NCI-H2081 (cell line): ENCODE results near the gene ZNF408.
"Not testable (repeated sequence)": the region's sequence is repeated elsewhere in the genome, so short reads cannot be mapped to it uniquely, and the experiment has no call there.

ENCODE experiments used
- DNase-seq, 2 experiments: peaks; one replicate each; lab custom pipeline; 2025; lab: John Stamatoyannopoulos, UW

The ZNF408 gene

DNA sequence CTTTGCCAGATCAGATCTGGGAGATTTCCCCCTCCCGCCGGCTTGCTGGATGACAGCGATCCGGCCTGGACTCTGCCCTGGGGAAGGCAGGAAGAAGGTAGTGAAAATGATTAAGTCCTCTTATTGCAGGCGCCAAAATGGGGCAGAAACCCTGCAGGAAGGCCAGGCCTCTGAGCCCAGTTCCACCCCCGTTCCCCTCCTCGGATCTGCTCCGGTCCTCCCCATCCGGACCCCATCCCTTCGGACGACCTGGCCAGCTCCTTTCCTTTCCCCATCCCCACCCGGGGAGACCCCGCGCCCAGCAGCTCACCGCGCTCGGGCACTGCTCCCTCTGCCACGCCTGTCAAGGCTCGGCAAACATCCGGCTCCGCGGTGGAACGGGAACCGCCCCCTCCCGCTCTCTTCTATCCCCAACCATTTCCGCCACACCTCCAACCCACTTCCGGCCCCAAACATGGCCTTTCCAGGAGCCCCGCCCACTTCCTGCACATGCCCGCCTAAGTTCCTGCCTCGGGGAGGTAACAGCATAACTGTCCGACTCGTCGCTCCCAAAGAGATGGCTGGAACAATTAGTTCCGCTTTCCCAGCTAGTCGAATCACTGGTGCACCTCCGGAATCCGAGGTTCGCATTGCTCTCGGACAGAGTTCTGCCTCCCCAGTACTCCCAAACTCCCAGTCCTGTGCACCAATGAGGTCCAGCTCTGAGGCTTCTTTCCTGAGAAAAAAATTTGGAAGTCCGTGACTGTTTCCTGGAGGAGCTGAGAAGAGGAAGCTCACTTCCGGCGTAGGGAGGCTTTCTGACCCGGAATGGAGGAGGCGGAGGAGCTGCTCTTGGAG, at the start of gene ZNF408, which contains the start of gene ARHGAP1:
Gene ZNF408 (plus strand): TSS at position 791 of the 837 bp plus-strand sequence. CDS start 17 bp downstream, at position 808.
Gene ARHGAP1 (minus strand): TSS at position 379 of the 837 bp plus-strand sequence. CDS start 4,512 bp downstream, outside the sequence.
- peak; percentile 99 to 100 for DNase-seq

GRCh38 chr11:46655631-46656030, 45.2 kb upstream of the ZNF408 start:
- no peak for DNase-seq

- no peak for DNase-seq
Measured at GRCh38 chr11:46657186-46657585, 43.6 kb upstream of the ZNF408 start.

DNA sequence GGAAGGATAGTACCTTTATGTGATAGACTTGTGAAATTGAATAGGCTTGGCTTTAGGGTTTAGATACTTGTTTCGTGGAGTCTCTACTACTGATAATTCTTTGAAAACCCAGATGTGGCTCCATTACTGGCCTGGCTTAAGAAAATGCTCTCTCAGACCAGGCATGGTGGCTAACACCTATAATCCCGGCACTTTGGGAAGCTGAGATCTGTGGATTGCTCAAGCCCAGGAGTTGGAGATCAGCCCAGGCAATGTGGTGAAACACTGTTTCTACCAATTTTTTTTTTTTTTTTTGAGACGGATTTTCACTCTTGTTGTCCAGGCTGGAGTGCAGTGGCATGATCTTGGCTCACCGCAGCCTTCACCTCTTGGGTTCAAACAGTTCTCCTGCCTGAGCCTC, 42.6 kb upstream of the ZNF408 start:
- no peak for DNase-seq

- DNase-seq: no peak
Measured at GRCh38 chr11:46659908-46660307, 40.9 kb upstream of the ZNF408 start.

DNA sequence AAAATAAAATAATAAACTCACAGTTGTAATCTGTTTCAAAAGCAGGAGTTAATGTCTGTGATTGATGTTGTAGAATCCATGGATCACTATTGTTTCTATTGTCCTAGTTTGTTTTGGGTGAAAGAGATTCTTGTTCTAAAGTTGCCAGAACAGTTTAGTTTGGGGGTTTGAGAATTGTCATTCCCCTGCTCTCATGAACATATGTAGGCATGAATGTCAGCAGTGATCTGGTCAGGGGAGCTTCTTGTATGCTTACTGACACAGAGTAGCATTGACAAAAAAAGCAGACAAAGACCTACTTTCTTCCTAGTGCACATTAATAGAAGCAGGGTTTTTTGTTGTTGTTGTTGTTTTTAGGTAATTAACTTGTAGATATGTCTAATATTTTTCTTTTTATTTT, 39.0 kb upstream of the ZNF408 start:
- DNase-seq: no peak

GRCh38 chr11:46662366-46662765, 38.5 kb upstream of the ZNF408 start:
- DNase-seq: no peak

DNA sequence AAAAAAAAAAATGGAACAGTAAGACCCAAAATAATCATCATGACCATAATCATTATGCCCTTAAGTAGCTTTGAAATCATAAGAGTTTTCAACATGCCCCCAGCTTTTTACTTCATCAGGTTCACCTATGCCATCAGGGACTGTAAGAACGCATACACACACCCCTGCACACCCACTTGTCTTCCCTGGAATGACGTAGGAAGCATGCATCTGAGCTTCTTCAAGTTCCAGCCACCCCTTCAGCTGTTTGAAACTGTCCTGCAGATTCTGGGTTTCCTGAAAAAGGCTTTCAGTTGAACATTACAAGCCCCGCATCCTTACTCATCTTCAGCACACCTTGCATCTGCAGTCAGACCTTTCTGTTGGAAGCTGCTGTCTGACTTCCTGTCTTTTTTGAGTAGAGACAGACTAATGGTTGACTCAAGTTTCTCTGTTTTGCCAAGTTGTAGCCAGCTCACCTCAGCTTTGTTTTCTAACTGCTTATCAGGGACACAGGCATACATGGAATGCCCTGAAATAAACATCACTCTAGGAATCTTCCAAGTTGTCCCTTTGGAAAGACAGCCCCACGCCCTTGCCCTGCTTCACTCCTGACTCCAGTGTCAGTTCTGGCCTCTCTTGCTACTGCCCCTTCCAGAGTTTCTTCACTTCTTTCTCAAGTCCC, 37.4 kb upstream of the ZNF408 start:
- no peak for DNase-seq

DNA sequence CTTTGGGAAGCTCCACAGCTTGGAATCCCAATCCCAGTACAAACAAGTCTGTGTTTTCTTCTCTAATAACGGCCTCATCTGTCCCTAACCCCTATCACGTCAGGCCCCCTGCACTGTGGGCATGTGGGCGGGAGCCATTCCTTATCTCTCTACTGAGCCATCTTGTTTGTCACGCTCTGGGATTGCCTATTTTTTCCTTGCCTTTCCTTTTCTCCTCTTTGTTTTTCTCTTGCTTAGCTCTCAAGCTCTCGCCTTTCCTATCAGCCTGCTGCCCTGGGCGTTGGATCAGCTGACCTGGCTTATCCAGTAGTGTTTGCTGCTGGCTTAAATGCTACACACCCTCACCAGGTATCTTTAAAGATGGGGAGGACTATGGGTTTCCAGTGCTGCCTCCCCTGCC, 36.2 kb upstream of the ZNF408 start:
- DNase-seq: no peak

- DNase-seq: no peak
Measured at GRCh38 chr11:46665356-46665755, 35.5 kb upstream of the ZNF408 start.

GRCh38 chr11:46666516-46666915, 34.3 kb upstream of the ZNF408 start:
- DNase-seq: no peak

DNA sequence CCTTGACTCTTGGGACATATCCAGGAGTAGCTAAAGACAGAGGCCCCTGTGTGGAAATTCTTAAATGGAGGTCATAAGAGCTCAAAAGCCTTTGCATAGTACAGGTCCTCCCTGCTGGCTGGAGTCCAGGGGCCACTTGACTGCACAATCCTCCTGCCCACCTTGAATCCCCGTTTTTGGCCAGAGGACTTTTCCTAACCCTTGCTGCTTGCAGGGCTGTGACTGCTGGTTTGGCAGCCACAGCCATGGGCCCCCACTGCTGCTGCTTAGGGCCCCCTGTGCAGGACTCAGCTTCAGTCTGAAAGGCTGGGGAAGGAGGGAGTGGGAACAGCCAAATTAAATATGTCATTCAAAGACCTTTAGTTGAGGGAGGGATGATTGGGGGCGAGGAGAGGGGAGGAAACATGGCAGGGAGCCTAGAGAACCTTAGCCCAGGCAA, 33.8 kb upstream of the ZNF408 start:
- DNase-seq: no peak

DNA sequence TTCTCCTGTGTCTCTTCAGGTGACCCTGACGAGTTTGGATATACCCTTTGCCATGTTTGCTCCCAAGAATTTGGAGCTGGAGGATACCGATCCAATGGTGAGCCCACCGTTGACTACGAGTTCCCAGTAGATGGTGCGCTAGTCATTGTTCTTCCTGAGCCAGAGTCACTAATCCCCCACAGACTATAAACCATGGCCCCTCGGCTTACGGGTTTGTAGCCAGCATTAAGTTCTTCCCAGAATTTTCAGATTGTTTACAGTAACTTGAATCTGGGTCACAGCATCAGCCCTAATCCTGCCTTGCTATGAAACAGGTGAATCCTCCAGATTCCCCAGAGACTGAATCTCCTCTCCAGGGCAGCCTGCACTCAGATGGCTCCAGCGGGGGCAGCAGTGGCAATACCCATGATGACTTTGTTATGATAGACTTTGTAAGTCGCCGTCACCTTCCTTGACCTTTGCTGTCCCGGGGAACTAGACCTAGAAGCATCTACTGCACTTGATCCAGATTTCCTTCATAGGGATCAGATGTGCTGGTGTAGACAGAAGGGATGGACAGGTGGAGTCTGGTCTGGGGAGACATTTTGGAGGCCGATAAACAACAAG, 32.2 kb upstream of the ZNF408 start:
- no peak for DNase-seq

- DNase-seq: no peak
Measured at GRCh38 chr11:46669711-46670139, 31.1 kb upstream of the ZNF408 start.

- not testable (repeated sequence) for DNase-seq
Measured at GRCh38 chr11:46670521-46670920, 30.3 kb upstream of the ZNF408 start.

- DNase-seq: no peak
Measured at GRCh38 chr11:46671958-46672315, 28.9 kb upstream of the ZNF408 start.

DNA sequence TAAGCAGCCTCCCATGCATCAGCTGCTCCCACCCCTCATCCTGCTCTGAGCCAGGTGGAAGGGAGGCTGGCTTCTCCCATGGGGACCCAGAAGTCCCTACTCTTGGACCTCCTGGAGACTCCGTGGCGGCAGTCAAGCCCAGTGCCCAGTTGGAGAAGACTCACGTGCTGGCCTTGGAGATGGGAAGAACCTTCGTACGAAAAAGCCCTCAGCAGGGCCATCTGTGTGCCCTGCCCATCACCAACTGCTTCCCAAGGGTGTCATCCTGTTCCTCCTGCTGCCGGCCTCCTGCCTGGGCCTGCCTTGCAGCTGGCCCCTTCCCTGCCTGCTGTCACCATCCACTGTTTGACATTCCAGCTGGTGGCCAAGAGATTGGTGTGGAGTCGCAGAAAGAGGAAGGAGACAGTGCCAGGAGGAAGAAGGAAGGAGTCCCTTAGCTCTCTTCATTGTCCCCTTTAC, 28.4 kb upstream of the ZNF408 start:
- no peak for DNase-seq

- DNase-seq: no peak
Measured at GRCh38 chr11:46673713-46674462, 26.9 kb upstream of the ZNF408 start.

DNA sequence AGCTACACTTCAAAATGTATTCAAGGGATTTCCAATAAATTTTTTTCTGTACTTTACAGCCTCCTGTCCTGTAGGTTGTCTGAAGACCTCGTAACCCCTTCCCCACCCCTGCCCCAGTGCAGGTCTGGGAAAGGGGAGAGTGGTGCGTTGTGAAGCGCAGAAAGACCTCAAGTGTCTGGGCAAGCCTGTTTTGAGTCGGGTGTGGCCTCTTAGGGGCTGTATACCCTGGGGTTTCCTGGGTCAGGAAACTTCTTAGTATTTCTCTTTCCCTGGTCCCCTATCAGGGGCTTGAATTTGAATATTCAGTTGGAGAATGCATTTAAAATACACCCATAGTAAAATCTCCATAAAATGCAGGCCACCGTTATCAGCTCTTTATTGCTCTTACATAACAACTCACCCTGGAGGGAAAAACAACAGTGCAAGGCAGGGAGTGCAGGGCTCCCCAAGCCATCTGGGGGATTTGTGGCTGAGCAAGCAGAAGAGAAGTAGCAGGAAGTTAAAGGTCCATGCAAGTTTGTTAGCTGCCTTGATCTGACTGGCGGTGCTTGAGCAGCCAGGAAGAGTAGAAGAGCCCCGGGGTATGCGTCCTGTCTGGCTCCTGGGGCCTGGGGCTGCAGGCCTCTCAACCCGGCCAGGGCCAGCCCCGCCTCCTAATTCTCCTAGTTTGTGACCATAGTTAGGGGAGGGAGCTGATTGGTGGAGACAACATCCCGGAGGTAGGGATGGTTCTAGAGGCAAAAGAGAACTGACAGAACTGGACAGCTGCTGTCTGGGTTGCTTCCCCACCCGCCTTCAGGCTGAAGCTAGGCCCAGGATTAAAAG, 26.2 kb upstream of the ZNF408 start:
- DNase-seq: no peak

- DNase-seq: peak in 1 of 2 experiments; percentile 22
Measured at GRCh38 chr11:46675288-46675851, 25.5 kb upstream of the ZNF408 start.

DNA sequence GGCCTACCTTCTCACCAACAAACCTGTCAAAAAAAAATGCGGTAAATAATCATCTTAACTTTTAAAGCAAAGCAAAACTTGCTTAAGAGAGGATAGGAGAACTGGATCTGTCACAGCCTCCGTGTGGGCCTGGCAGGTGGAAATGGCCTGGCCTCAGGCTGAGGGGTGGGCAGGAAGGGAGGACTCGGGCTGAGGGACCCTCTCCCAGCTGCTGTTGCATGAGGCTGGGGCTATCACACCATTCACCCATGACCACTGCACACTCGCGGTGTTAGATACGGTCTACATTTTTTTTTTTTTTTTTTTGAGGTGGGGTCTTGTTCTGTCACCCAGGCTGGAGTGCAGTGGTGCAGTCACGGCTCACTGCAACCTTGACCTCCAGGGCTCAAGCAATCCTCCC, 24.9 kb upstream of the ZNF408 start:
- no peak for DNase-seq
